MM.1S (cell line): ENCODE measurements around the gene HCN4.

ENCODE experiments used
- DNase-seq: peaks from one replicate; pipeline ENCODE4 v3.0.0-alpha.2; 2015
- H2AFZ ChIP-seq: fragments of 300-600 bp; sonication (generic); 2 replicates; pipeline ENCODE4 v1.6.0; 2016; ENCODE audit warnings: antibody characterized with exemption, low read length
- H3F3A ChIP-seq: fragments of 300-600 bp; sonication (generic); 2 replicates; pipeline ENCODE4 v1.6.1; 2016; ENCODE audit warnings: mild to moderate bottlenecking, antibody characterized with exemption, low read length, moderate library complexity, mixed read lengths; ENCODE audit not compliant: insufficient read depth
- H3K27ac ChIP-seq: fragments of 300-600 bp; sonication (generic); 2 replicates; pipeline ENCODE4 v1.5.1; 2016; ENCODE audit warnings: mild to moderate bottlenecking, low read length
- H3K27me3 ChIP-seq: fragments of 300-600 bp; sonication (generic); replicated peaks from 2 replicates; pipeline ENCODE4 v1.6.0; 2016; ENCODE audit warnings: low read length; ENCODE audit not compliant: insufficient read depth
- H3K36me3 ChIP-seq: fragments of 300-600 bp; sonication (generic); replicated peaks from 2 replicates; pipeline ENCODE4 v1.6.1; 2016; ENCODE audit warnings: mild to moderate bottlenecking, low read length, mixed read lengths; ENCODE audit not compliant: insufficient read depth
- H3K4me1 ChIP-seq: fragments of 300-600 bp; sonication (generic); 2 replicates; pipeline ENCODE4 v1.6.1; 2016; ENCODE audit warnings: low read length, mixed read lengths
- H3K4me2 ChIP-seq: fragments of 300-600 bp; sonication (generic); 2 replicates; pipeline ENCODE4 v1.6.0; 2016; ENCODE audit warnings: low read depth, low read length
- H3K4me3 ChIP-seq: fragments of 300-600 bp; sonication (generic); 2 replicates; pipeline ENCODE4 v1.5.1; 2016; ENCODE audit warnings: low read length, mixed read lengths
- H3K79me2 ChIP-seq: fragments of 300-600 bp; sonication (generic); 2 replicates; pipeline ENCODE4 v1.6.1; 2016; ENCODE audit warnings: mixed run types, low read length, mixed read lengths
- H3K9ac ChIP-seq: fragments of 300-600 bp; sonication (generic); 2 replicates; pipeline ENCODE4 v1.6.1; 2016; ENCODE audit warnings: low read length, mixed read lengths
- H3K9me2 ChIP-seq: fragments of 300-600 bp; sonication (generic); replicated peaks from 2 replicates; pipeline ENCODE4 v1.6.1; 2016; ENCODE audit warnings: mild to moderate bottlenecking, low read length, mixed read lengths; ENCODE audit not compliant: insufficient read depth
- H3K9me3 ChIP-seq: fragments of 300-600 bp; sonication (generic); replicated peaks from 2 replicates; pipeline ENCODE4 v1.6.1; 2016; ENCODE audit warnings: mild to moderate bottlenecking, low read length, mixed read lengths; ENCODE audit not compliant: insufficient read depth
- H4K20me1 ChIP-seq: fragments of 300-600 bp; sonication (generic); 2 replicates; pipeline ENCODE4 v1.6.1; 2016; ENCODE audit warnings: mild to moderate bottlenecking, low read length, moderate library complexity, mixed read lengths; ENCODE audit not compliant: insufficient read depth
- EZH2 ChIP-seq: fragments of 300-600 bp; sonication (generic); optimal IDR thresholded peaks from 2 replicates; pipeline ENCODE3; 2017; ENCODE audit warnings: low read depth, mild to moderate bottlenecking, antibody characterized with exemption, low read length, mixed read lengths
- EZH2phosphoT487 ChIP-seq: fragments of 300-600 bp; sonication (generic); IDR thresholded peaks from 2 replicates; pipeline ENCODE4 v1.6.1; 2018; ENCODE audit warnings: antibody characterized with exemption, low read length
- TF ChIP-seq, protein P1 (sequence below): fragments of 300-600 bp; sonication (generic); IDR thresholded peaks from 2 replicates; pipeline ENCODE4 v1.5.1; 2016; ENCODE audit warnings: antibody characterized with exemption, low read length, mixed read lengths

Gene HCN4

DNA sequence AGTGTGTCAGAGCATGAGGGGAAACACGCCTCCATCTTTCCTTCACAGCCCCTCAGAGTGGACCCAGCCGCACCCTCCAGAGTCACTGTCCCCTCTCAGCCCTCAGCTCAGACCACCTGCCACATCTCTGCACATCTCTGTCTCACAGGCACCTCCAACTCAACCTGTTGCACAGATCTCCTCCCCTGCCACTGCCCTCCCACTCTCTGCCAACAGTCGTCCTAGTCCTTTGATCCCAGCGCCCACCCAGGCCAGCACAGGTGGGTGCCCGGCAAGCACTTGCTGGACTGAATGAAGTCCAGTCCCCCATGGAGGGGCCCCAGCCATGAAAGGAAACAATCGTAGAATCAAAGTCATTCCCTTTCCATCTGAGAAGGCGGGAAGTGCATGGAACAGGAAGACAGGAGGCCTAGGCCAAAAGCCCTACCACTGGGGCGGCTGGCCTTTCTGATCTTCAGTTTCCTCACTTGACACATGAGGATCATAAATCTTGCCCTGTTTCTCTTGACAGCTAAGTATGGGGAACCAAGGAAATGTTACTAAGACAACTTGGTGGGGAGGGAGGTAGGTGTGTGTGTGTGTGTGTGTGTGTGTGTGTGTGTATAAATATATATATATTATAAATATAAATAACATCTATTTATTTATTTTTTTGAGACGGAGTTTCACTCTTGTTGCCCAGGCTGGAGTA lies 28.1 kb downstream of the HCN4 start:
- H3K36me3 ChIP-seq, result no peaks in the 10 kb centered on the region
- H3K27ac ChIP-seq, result no peak overlapping the region
- H3K27me3 ChIP-seq, result peaks cover 49% of the 10 kb centered on the region
- H3K9ac ChIP-seq, result no peak overlapping the region
- no peak overlapping the region for H3K4me3 ChIP-seq
- no peak overlapping the region for H2AFZ ChIP-seq
- no peaks in the 10 kb centered on the region for H3F3A ChIP-seq
- H3K4me1 ChIP-seq, result no peaks in the 10 kb centered on the region
- H4K20me1 ChIP-seq, result no peaks in the 10 kb centered on the region
- TF ChIP-seq, protein P1, sequence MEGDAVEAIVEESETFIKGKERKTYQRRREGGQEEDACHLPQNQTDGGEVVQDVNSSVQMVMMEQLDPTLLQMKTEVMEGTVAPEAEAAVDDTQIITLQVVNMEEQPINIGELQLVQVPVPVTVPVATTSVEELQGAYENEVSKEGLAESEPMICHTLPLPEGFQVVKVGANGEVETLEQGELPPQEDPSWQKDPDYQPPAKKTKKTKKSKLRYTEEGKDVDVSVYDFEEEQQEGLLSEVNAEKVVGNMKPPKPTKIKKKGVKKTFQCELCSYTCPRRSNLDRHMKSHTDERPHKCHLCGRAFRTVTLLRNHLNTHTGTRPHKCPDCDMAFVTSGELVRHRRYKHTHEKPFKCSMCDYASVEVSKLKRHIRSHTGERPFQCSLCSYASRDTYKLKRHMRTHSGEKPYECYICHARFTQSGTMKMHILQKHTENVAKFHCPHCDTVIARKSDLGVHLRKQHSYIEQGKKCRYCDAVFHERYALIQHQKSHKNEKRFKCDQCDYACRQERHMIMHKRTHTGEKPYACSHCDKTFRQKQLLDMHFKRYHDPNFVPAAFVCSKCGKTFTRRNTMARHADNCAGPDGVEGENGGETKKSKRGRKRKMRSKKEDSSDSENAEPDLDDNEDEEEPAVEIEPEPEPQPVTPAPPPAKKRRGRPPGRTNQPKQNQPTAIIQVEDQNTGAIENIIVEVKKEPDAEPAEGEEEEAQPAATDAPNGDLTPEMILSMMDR, result no peak
- TF ChIP-seq EZH2phosphoT487 (no peak), EZH2 (no peak)
- H3K79me2 ChIP-seq, result no peaks in the 10 kb centered on the region
- no peak for DNase-seq
- no peaks in the 10 kb centered on the region for H3K9me3 ChIP-seq
- H3K9me2 ChIP-seq, result no peaks in the 10 kb centered on the region
- no peak overlapping the region for H3K4me2 ChIP-seq

GRCh38 chr15:73338606-73339374 lies 30.0 kb downstream of the HCN4 start:
- Histone ChIP-seq H3K36me3 (no peaks in the 10 kb centered on the region), H3K4me2 (no peak overlapping the region), H3K27ac (no peak overlapping the region), H3K4me3 (no peak overlapping the region), H3K4me1 (no peaks in the 10 kb centered on the region), H3K9me3 (no peaks in the 10 kb centered on the region), H3K27me3 (peaks cover 55% of the 10 kb centered on the region), H3K79me2 (no peaks in the 10 kb centered on the region), H3K9ac (no peak overlapping the region), H4K20me1 (no peaks in the 10 kb centered on the region), H2AFZ (no peak overlapping the region), H3F3A (no peaks in the 10 kb centered on the region), H3K9me2 (no peaks in the 10 kb centered on the region)
- no peak for TF ChIP-seq EZH2
- no peak for TF ChIP-seq EZH2phosphoT487
- TF ChIP-seq, protein P1, result no peak
- DNase-seq, result no peak

GRCh38 chr15:73338058-73338457 lies 30.7 kb downstream of the HCN4 start:
- Histone ChIP-seq H3K4me2 (no peak overlapping the region), H3K9me3 (no peaks in the 10 kb centered on the region), H3F3A (no peaks in the 10 kb centered on the region), H3K9me2 (no peaks in the 10 kb centered on the region), H2AFZ (no peak overlapping the region), H3K9ac (no peak overlapping the region), H3K36me3 (no peaks in the 10 kb centered on the region), H3K27me3 (peaks cover 49% of the 10 kb centered on the region), H3K4me1 (no peaks in the 10 kb centered on the region), H4K20me1 (no peaks in the 10 kb centered on the region), H3K27ac (no peak overlapping the region), H3K4me3 (no peak overlapping the region), H3K79me2 (no peaks in the 10 kb centered on the region)
- TF ChIP-seq, protein P1, result no peak
- TF ChIP-seq EZH2 (no peak), EZH2phosphoT487 (no peak)
- DNase-seq, result no peak
